H1 (cell line): Measurements from ENCODE around the gene FCRL5. TPM values are rescaled to one million over a fixed set of nuclear protein-coding genes. Genes with fewer than 3 reads are reported as not detected.

Experiments used
- CTCF ChIA-PET: fragments of 300-600 bp; sonication (Branson Sonifier 250); formaldehyde crosslinking; loops from one replicate; lab custom pipeline; 2021; ENCODE audit not compliant: partially characterized antibody; lab: Charles Lee
- POLR2A ChIA-PET: fragments of 300-600 bp; sonication (Branson Sonifier 250); formaldehyde crosslinking; loops from one replicate; lab custom pipeline; 2021; ENCODE audit warnings: inconsistent platforms; ENCODE audit not compliant: partially characterized antibody; lab: Charles Lee
- DNase-seq, 2 experiments: peaks; one replicate each; pipeline versions ENCODE4 v3.0.0 to v3.0.0-alpha.2; 2010 to 2022; ENCODE audit warnings: low spot score in 2 of 2, low read depth in 1 of 2, mixed read lengths in 1 of 2
- FAIRE-seq: peaks from 2 replicates; lab custom pipeline; 2011; peaks lifted over from hg19 to GRCh38; lab: Jason Lieb, UNC
- H2AFZ ChIP-seq: 2 replicates; pipeline ENCODE4 v1.8.1; 2012; ENCODE audit warnings: low read length, inconsistent platforms
- H2AK5ac ChIP-seq: 2 replicates; pipeline ENCODE4 v1.6.1; 2013; ENCODE audit warnings: low read depth, low read length
- H2BK120ac ChIP-seq: replicated peaks from 2 replicates; pipeline ENCODE3; 2013; ENCODE audit warnings: low read depth, low read length, inconsistent platforms
- H2BK12ac ChIP-seq: 2 replicates; pipeline ENCODE4 v1.6.1; 2013; ENCODE audit warnings: low read depth, low read length
- H2BK15ac ChIP-seq: 2 replicates; pipeline ENCODE4 v1.6.1; 2013; ENCODE audit warnings: low read length
- H2BK20ac ChIP-seq: 2 replicates; pipeline ENCODE4 v1.6.1; 2013; ENCODE audit warnings: low read length
- H2BK5ac ChIP-seq: 2 replicates; pipeline ENCODE4 v1.6.1; 2013; ENCODE audit warnings: low read depth, low read length
- H3K14ac ChIP-seq: 2 replicates; pipeline ENCODE4 v1.6.1; 2013; ENCODE audit warnings: inconsistent platforms; ENCODE audit not compliant: insufficient read length
- H3K18ac ChIP-seq: 2 replicates; pipeline ENCODE4 v1.6.1; 2013; ENCODE audit warnings: low read length; ENCODE audit errors: extremely low read depth
- H3K23ac ChIP-seq: 2 replicates; pipeline ENCODE4 v1.6.1; 2013; ENCODE audit warnings: inconsistent platforms; ENCODE audit not compliant: insufficient read length
- H3K23me2 ChIP-seq: 2 replicates; pipeline ENCODE4 v1.6.1; 2013; ENCODE audit warnings: low read depth, low read length
- H3K27ac ChIP-seq: 2 replicates; pipeline ENCODE4 v1.6.1; 2011; ENCODE audit warnings: low read depth, low read length, inconsistent platforms
- H3K27me3 ChIP-seq, 4 experiments: replicated peaks in 1 of 4; 1 replicate in 1 of 4; 2 replicates in 3 of 4; pipeline versions ENCODE4 v1.6.1 to v1.8.1; 2011 to 2013; ENCODE audit warnings: low read length in 3 of 4, mild to moderate bottlenecking in 3 of 4, inconsistent platforms in 2 of 4, mixed read lengths in 2 of 4, moderate library complexity in 1 of 4; ENCODE audit not compliant: control insufficient read depth in 3 of 4, insufficient read depth in 3 of 4; ENCODE audit errors: extremely low read depth in 1 of 4
- H3K36me3 ChIP-seq, 4 experiments: 2 replicates each; pipeline versions ENCODE4 v1.6.1 to v1.8.1; 2011 to 2013; ENCODE audit warnings: mild to moderate bottlenecking in 4 of 4, low read length in 3 of 4, moderate library complexity in 2 of 4, control low read depth in 1 of 4, inconsistent platforms in 1 of 4; ENCODE audit not compliant: insufficient read depth in 4 of 4, control insufficient read depth in 2 of 4
- H3K4ac ChIP-seq: replicated peaks from 2 replicates; pipeline ENCODE3; 2013; ENCODE audit warnings: low read length, low read depth, mixed read lengths, inconsistent platforms; ENCODE audit not compliant: insufficient read length
- H3K4me1 ChIP-seq, 4 experiments: replicated peaks in 1 of 4; 1 replicate in 1 of 4; 2 replicates in 3 of 4; pipeline versions ENCODE4 v1.6.1 to v1.8.1; 2011 to 2013; ENCODE audit warnings: low read length in 3 of 4, inconsistent platforms in 2 of 4, mixed read lengths in 1 of 4; ENCODE audit not compliant: insufficient read depth in 4 of 4, control insufficient read depth in 3 of 4
- H3K4me2 ChIP-seq, 2 experiments: 2 replicates each; pipeline versions ENCODE4 v1.6.1 to v1.8.1; 2011 to 2013; ENCODE audit warnings: low read depth in 2 of 2, low read length in 2 of 2, control low read depth in 1 of 2, inconsistent platforms in 1 of 2, mild to moderate bottlenecking in 1 of 2; ENCODE audit not compliant: insufficient read depth in 1 of 2
- H3K4me3 ChIP-seq, 4 experiments: fragments of 200-600, 300-600 bp in 1 of 4; sonication (generic), shearing (Covaris generic), sonication (Bioruptor Twin) in 1 of 4; 2 replicates each; pipeline versions ENCODE4 v1.5.1 to v1.8.1; 2011 to 2016; ENCODE audit warnings: low read length in 4 of 4, low read depth in 3 of 4, control low read depth in 2 of 4, inconsistent platforms in 2 of 4, mild to moderate bottlenecking in 2 of 4, mixed read lengths in 1 of 4, moderate library complexity in 1 of 4; ENCODE audit not compliant: insufficient read depth in 2 of 4; ENCODE audit errors: extremely low read depth in 1 of 4
- H3K56ac ChIP-seq: replicated peaks from 2 replicates; pipeline ENCODE3; 2013; ENCODE audit warnings: low read depth, mild to moderate bottlenecking, mixed read lengths, low read length, inconsistent platforms; ENCODE audit not compliant: insufficient read length
- H3K79me1 ChIP-seq: 2 replicates; pipeline ENCODE4 v1.6.1; 2013; ENCODE audit warnings: low read depth, low read length, control low read depth
- H3K79me2 ChIP-seq, 2 experiments: 2 replicates each; pipeline versions ENCODE4 v1.6.1 to v1.8.1; 2012 to 2013; ENCODE audit warnings: low read length in 2 of 2, mild to moderate bottlenecking in 2 of 2, inconsistent platforms in 1 of 2; ENCODE audit not compliant: insufficient read depth in 2 of 2, control insufficient read depth in 1 of 2
- H3K9ac ChIP-seq, 4 experiments: replicated peaks in 1 of 4; 1 replicate in 1 of 4; 2 replicates in 3 of 4; pipeline versions ENCODE4 v1.6.1 to v1.8.1; 2011 to 2013; ENCODE audit warnings: low read depth in 3 of 4, low read length in 3 of 4, control low read depth in 2 of 4, mild to moderate bottlenecking in 2 of 4, moderate library complexity in 2 of 4, inconsistent platforms in 1 of 4; ENCODE audit errors: extremely low read depth in 1 of 4
- H3K9me3 ChIP-seq, 2 experiments: 2 replicates each; pipeline versions ENCODE4 v1.6.1 to v1.8.1; 2012 to 2013; ENCODE audit warnings: mild to moderate bottlenecking in 2 of 2, moderate library complexity in 2 of 2, control low read depth in 1 of 2, inconsistent platforms in 1 of 2, low read depth in 1 of 2, low read length in 1 of 2, mixed read lengths in 1 of 2; ENCODE audit not compliant: insufficient read depth in 2 of 2
- H4K20me1 ChIP-seq, 2 experiments: replicated peaks in 1 of 2; 2 replicates each; pipeline versions ENCODE3 to v1.8.1; 2011 to 2013; ENCODE audit warnings: inconsistent platforms in 2 of 2, low read length in 2 of 2, mild to moderate bottlenecking in 1 of 2; ENCODE audit not compliant: insufficient read depth in 2 of 2, control insufficient read depth in 1 of 2
- H4K5ac ChIP-seq: 2 replicates; pipeline ENCODE4 v1.6.1; 2013; ENCODE audit warnings: low read length, low read depth, mixed read lengths, inconsistent platforms; ENCODE audit not compliant: insufficient read length
- H4K8ac ChIP-seq: 2 replicates; pipeline ENCODE4 v1.8.0; 2013; ENCODE audit warnings: mild to moderate bottlenecking, moderate library complexity, low read length, inconsistent platforms; ENCODE audit not compliant: insufficient read depth; ENCODE audit errors: extremely low read depth
- H4K91ac ChIP-seq: replicated peaks from 2 replicates; pipeline ENCODE3; 2013; ENCODE audit warnings: low read length, mixed read lengths, inconsistent platforms; ENCODE audit not compliant: insufficient read length
- BCL11A ChIP-seq, 2 experiments: IDR thresholded peaks; one replicate each; pipeline ENCODE4 v1.6.1; 2011; ENCODE audit warnings: low read depth in 2 of 2, low read length in 2 of 2, mild to moderate bottlenecking in 2 of 2
- EGR1 ChIP-seq: IDR thresholded peaks from 2 replicates; pipeline ENCODE4 v1.6.1; 2011; ENCODE audit warnings: low read depth, low read length, borderline replicate concordance
- HDAC2 ChIP-seq, 2 experiments: fragments of 300-600 bp in 1 of 2; sonication (generic) in 1 of 2; IDR thresholded peaks; 2 replicates each; pipeline ENCODE4 v1.6.1; 2011 to 2012; ENCODE audit warnings: low read depth in 2 of 2, low read length in 2 of 2, mild to moderate bottlenecking in 2 of 2, moderate library complexity in 2 of 2, borderline replicate concordance in 1 of 2, inconsistent platforms in 1 of 2
- TBP ChIP-seq: IDR thresholded peaks from 2 replicates; pipeline ENCODE4 v1.6.1; 2011; ENCODE audit warnings: low read depth, low read length, improper control_type of control experiment
- USF2 ChIP-seq: IDR thresholded peaks from 2 replicates; pipeline ENCODE4 v1.6.1; 2011; ENCODE audit warnings: low read length, improper control_type of control experiment
- WGBS, 2 experiments: shearing (Covaris generic) in 1 of 2; methylation state at CpG; one replicate each; pipeline versions ENCODE4 v1.1.6 to v1.1.7; 2013 to 2015; ENCODE audit warnings: low lambda C conversion rate in 2 of 2, mixed read lengths in 2 of 2, inconsistent platforms in 1 of 2, low coverage in 1 of 2, missing lambda C conversion rate in 1 of 2; ENCODE audit not compliant: insufficient replicate concordance in 2 of 2, insufficient coverage in 1 of 2, insufficient read length in 1 of 2; ENCODE audit errors: extremely low coverage in 1 of 2, missing lambda C conversion rate in 1 of 2; 5-methylcytosine and 5-hydroxymethylcytosine counted together
- polyA plus RNA-seq, 7 experiments: library from polyadenylated mRNA; depleted of rRNA in 3 of 7; stranded (reverse) in 5 of 7; unstranded in 2 of 7; fragments of >200 nt in 5 of 7; fragments of 200-250 nt in 2 of 7; gene quantifications; 1 replicate in 5 of 7; 2 replicates in 1 of 7; 4 replicates in 1 of 7; pipeline versions ENCODE4 v1.2.1 to v1.2.3, GENCODE V29; 2011 to 2013; ENCODE audit warnings: missing spikeins in 2 of 7, mixed read lengths in 2 of 7
- total RNA-seq: library from RNA; stranded (reverse); fragmentation: NEBNext Ultra II Directional; extraction: Animal tissue kit (Norgen Biotek cat#: 25700); gene quantifications from 2 replicates; pipeline ENCODE4 v1.2.1, GENCODE V29; 2021

FCRL5 gene
- total and polyA plus RNA-seq, 2 of the 8 experiments (the other 6 are each of a cell fraction or from before 2014, with no cell fraction given) = 1.0 to 2.6 TPM

- Histone ChIP-seq H2BK12ac (no peak overlapping the region), H3K18ac (no peak overlapping the region), H3K4me3 (no peak overlapping the region), H2AFZ (no peak overlapping the region), H4K8ac (no peak overlapping the region), H3K23me2 (no peaks in the 10 kb centered on the region; the same call in 1 of the 2 replicates), H2BK120ac (no peak overlapping the region), H3K56ac (no peak overlapping the region), H3K79me2 (no peaks in the 10 kb centered on the region), H3K79me1 (no peaks in the 10 kb centered on the region), H4K5ac (no peak overlapping the region), H3K36me3 (no peaks in the 10 kb centered on the region), H3K4me1 (peaks cover 0 to 8% (median 4%) of the 10 kb centered on the region in 4 experiments; a peak in 4 of 7 replicates), H3K4me2 (no peak overlapping the region), H2BK15ac (no peak overlapping the region), H4K20me1 (no peaks in the 10 kb centered on the region), H2BK20ac (no peak overlapping the region), H3K9ac (no peak overlapping the region), H3K4ac (no peak overlapping the region), H3K14ac (no peak overlapping the region), H2AK5ac (no peak overlapping the region), H2BK5ac (no peak overlapping the region), H3K27me3 (peaks cover 0 to 1% (median 0%) of the 10 kb centered on the region in 4 experiments; a peak in 2 of 7 replicates), H4K91ac (no peak overlapping the region), H3K9me3 (0 out of 4 replicates have a peak, but pooled peaks cover 0 to 4% of the 10 kb centered on the region in 2 experiments), H3K23ac (no peak overlapping the region), H3K27ac (no peak overlapping the region)
- CTCF ChIA-PET = interaction anchor here (0.7 kb wide), 1 partner anchor 502 kb away, joined by 3 read pairs; no protein-coding TSS in a partner anchor
- WGBS, 2 experiments = 91% methylated on average over 3 of the region's 3 CpGs; no CpG with 5 or more reads in 1 of the 2 experiments
- TF ChIP-seq TBP (no peak), USF2 (no peak), EGR1 (no peak), HDAC2 (IDR thresholded peaks at IDR 0.05; ENCODE audit: borderline replicate concordance in 1 of 2, low read depth in 2 of 2, low read length in 2 of 2) (no peak), BCL11A (IDR thresholded peaks at IDR 0.05; ENCODE audit: low read depth in 2 of 2, low read length in 2 of 2) (no peak)
- no peak for FAIRE-seq
- POLR2A ChIA-PET = no interaction called here
- DNase-seq = no peak
These were observed 79.4 kb downstream of the FCRL5 start for GRCh38 chr1:157472959-157473358.
